GM12872 (cell line): ENCODE results near the gene DCAF4.

Experiments used
- TF ChIP-seq, protein P1 (sequence below): IDR thresholded peaks from 3 replicates; pipeline ENCODE4 v1.5.1; 2011; ENCODE audit warnings: low read depth, mild to moderate bottlenecking, low read length, moderate library complexity; ENCODE audit not compliant: insufficient read depth

Gene DCAF4

DNA sequence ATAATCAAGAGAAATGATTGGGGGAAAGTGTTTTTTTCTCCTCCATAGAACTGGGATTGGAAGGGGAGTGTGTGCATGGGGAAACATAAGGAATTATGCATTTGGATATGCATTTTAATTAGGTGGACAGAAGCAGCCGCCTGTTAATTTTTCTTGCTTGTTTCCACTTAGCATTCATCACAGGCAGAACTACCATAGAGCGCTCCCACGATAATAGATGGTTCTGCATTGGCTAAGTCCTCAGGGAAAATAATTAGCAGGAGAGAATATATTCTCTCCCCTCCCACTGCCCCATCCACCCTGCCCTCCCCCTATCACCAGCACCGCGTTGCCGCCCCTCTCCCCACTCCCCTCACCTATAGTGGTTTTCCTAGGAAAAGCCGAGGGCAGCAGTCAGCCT is 43.8 kb upstream of the DCAF4 start:
- TF ChIP-seq, protein P1, sequence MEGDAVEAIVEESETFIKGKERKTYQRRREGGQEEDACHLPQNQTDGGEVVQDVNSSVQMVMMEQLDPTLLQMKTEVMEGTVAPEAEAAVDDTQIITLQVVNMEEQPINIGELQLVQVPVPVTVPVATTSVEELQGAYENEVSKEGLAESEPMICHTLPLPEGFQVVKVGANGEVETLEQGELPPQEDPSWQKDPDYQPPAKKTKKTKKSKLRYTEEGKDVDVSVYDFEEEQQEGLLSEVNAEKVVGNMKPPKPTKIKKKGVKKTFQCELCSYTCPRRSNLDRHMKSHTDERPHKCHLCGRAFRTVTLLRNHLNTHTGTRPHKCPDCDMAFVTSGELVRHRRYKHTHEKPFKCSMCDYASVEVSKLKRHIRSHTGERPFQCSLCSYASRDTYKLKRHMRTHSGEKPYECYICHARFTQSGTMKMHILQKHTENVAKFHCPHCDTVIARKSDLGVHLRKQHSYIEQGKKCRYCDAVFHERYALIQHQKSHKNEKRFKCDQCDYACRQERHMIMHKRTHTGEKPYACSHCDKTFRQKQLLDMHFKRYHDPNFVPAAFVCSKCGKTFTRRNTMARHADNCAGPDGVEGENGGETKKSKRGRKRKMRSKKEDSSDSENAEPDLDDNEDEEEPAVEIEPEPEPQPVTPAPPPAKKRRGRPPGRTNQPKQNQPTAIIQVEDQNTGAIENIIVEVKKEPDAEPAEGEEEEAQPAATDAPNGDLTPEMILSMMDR, result no peak

DNA sequence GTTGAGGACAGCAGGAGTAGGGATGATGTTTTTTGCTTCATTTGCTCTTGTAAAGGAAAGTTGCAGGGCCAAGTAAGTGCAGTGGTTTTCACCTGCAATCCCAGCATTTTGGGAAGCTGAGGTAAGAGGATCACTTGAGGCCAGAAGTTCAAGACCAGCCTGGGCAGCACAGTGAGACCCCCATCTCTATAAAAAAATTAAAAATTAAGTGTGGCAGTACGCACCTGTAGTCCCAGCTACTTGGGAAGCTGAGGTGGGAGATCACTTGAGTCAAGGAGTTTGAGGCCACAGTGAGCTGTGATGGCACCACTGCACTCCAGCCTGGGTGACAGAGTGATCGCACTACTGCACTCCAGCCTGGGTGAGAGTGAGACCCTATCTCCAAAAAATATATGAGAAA is 43.2 kb upstream of the DCAF4 start:
- TF ChIP-seq, protein P1, result no peak

DNA sequence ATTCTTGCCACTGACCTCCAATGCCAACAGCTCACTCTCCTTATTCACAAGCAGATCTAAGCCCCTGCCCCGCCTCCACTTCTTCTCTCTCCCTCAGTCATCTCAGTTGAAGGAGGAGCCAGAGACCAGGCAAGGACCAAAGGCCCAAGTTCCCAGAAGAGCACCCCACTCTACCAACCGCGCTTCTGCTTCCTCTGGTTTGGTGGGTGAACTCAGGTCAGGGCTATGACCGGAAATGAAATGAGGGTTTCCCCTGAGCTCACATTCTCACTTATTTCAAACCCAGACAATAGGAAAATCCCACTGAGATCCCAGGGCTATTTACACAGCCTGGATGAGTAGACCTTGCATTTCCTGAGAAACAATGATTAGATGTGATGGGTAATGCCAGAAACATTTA is 42.3 kb upstream of the DCAF4 start:
- TF ChIP-seq, protein P1, result no peak

DNA sequence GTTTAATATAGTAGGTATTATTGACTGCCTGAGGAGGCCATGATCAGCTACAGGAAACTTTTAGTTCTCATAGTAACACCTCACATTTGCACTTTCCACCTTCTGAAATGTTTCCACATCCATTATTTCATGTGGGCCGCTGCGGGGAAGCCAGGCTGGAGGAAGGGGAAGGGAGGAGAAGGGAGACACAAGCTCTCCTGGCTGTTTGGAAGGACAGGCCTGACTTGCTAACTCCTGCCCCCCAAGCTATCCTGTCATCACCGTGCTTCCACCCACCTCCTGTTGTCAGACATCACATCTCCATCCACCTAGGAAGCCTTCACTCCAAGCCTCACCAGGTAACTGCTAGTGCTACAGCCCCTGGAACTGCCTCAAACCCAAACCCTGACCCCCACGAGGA is 41.9 kb upstream of the DCAF4 start:
- TF ChIP-seq, protein P1, result no peak

DNA sequence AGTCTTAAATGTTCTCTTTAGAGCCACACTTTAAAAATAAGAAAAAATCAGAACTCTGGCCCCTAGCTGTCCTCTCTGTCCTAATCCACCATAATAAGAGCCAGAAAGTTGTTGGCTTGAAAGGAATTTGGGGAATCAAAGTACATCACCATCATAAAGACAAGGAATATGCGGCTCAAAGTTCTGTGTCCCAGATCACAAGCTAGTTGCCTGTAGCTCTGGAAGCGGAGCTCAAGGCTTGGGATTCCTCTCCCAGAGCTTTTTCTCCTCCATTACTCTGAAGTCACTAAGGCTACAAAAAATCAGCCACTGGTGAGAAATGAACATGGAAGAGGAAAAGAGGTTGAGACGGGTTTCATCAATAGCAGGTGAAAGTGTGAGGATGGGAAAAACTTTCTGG is 38.8 kb upstream of the DCAF4 start:
- TF ChIP-seq, protein P1, result no peak

DNA sequence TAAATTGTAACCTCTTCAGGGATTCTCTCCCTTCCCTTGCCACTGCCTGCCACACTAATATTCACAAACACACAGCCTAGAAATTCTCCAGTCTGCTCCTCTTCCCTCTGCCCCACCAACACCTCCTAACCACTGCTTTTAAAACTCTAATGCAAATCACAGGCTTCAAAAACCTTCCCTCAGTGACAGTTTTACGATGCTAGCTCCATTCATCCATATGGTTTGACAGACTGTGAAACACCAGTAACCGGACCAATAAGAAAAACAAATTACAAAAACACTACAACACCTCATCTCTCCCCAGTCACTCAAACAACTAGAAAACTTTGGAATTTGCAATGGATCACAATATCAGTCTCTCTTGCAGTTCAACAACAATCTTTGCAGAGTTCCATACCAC is 38.1 kb upstream of the DCAF4 start:
- TF ChIP-seq, protein P1, result no peak

DNA sequence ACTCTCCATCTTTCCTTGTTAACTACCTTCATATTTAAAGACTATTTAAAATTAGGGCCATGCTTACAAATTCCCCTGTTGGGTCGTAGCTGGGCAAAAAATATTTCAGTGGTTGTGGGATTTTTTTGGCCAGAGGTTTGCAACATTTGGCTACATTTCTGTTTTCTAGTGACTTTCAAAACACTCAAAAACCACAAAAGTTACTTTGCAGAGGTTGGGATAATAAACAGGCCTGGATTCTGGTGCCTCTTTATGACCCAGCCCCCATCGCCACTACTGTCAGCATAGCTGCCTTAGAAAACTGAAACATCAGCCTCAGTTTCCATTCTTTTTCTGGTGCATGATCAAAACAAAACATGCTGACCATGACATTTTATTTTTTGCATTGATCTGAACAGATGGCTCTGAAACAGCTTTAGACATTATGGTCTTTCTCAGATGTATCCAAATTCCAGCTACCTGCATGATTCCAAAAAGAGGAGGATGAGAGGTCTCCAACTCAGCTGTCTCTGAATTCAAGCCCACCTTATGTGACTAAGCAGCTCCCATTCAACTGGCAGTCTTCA is 37.5 kb upstream of the DCAF4 start:
- TF ChIP-seq, protein P1, result no peak
